ENCODE data around the gene FNDC5.

Gene FNDC5

DNA sequence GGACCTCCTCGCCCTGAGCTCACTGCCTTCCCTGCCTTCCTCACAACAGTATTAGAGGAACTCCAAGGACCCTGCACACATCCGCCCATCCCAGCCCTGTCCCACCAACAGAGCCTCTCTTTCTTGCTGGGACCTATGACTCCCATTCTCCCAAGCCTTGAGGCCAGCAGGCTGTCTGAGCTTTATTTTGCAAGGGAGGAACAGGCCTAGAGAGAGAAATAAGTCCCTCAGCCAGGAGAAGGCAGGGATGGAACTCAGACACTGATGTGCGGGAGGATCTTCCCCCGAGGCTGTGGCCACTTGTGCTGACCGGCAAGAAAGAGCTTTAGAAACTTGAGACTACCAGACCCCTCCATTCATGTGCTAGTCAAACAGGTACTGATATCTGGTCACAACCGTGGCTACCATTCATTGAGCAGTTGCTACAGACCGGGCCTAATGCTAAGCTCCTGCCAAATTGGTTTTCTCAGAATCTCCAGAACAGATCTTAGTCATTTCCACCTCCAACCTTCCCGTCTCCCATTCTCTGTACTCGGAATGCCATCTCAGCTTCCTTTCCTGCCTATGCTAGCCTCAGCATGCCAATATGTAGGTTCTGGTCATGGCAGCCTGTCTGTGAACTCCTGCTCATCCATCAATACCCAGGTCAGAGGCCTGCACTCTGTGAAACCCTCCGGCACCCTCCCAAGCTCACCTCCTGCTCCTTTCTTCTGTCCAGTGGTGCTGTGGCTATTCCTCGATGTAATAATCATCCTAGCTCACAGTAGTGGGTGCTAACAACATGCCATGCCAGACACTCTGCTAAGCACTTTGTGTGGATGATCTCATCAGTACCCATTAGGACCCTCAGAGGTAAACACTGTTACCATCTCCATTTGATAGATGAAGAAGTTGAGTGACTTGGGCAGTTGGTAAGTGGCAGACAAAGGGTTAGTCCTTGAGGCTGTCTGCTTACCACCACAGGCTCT lies 26.7 kb upstream of the FNDC5 start:
- DNase-seq: no peak

DNA sequence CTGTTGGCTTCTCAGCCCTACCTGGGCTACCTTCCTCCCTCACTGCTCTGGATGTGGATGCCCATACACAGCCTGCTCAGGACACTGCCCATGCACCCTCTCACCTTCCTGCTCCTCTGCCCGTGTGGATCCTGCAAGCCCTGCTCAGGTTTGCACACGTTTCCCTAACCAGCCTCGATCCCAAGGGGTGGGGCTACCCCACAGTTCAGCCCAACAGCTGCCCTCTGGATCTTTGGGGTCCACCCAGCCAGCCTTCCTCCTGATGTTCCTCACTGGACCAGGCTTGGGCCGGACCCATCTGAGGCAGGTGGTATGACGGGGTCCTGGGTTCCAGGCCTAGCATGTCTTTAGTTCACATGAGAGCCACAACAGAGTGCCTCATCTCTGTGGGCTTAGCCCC lies 25.7 kb upstream of the FNDC5 start:
- no peak for DNase-seq

DNA sequence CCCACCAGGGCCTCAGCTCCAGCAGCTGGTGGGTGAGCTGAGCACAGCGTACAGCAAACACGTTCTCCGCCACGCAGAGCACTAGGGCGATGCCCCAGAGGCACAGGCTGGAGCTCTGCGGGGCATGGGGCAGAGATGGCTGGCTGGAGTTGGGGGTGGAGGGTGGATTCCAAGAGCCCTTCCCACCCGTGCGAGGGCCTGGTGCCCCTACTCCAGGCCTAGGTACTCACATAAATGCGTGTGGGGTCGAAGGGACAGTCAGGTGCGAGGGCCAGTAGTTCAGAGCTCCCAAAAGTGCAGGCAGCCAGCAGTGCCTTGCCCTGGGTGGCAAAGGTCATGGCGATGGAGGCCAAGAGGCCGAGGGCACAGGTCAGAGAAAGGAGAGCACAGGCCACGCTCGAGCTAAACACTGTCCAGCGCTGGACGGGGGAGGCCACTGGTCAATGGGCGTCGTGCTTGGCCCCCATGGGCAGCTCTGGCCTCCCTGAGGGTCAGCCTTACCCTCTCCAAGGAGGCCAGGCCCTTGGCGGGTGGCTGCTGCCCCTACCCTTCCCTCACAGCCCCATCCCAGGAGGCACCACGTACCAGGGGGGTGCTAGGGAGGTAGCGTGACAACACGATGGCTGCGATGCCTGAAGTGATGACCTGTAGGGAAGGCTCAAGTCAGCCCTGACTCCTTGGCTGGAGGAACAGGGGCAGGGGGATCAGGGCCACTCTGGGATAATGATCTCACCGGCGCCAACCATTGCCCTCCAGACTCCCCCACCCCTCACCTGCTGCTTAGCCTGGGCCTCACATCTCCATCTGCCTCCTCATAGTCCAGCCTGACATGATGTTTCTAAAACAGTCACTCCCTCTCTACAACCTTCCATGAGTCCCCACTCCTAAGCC lies 24.9 kb upstream of the FNDC5 start:
- no peak for DNase-seq

DNA sequence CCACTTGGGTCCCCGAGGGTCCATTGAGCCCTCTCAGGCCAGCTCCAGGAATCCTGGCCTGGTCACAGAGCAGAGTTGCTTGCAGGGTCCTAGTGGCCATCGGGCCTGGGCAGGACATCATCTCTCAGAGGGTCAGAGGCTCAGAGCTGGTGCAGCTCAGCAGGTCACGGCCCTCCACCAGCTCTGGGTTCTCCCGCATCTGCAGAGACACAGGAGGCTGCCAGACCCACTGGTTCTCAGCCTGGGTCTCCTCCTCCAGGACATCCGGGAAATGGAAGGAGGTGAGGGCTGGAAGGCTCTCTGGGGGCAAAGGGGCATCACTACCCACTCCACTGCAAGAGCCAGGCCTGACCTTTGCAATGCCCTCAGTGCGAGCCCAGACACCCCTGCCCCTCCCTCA lies 24.0 kb upstream of the FNDC5 start:
- no peak for DNase-seq

DNA sequence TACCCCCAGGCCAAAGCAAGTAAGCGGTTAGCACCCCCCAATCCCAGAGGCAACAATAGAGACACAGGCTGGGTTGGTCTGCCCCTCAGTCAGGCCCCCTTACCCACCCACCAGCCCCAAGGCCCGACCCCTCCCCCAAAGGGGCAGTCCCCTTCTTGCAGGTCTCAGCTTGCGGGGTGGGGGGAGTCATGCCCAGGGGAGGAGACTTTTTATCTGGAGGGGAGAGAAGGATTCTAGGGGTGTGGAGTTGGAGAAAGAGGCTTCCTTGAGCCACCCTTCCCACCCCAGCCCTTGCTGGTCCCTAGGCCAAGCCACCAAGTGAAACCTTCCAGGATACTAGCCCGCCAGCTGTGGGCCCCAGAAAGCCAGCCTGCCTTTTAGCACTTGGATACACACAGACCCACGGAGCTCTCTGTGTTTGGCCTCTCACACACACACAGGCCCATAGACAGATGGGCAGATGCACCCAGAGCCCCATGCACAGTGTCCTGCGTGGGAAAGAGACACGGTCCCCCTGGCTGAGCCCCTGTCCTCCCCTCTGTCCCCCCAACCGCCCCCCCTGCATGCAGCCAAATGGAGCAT lies 23.4 kb upstream of the FNDC5 start:
- DNase-seq: no peak

DNA sequence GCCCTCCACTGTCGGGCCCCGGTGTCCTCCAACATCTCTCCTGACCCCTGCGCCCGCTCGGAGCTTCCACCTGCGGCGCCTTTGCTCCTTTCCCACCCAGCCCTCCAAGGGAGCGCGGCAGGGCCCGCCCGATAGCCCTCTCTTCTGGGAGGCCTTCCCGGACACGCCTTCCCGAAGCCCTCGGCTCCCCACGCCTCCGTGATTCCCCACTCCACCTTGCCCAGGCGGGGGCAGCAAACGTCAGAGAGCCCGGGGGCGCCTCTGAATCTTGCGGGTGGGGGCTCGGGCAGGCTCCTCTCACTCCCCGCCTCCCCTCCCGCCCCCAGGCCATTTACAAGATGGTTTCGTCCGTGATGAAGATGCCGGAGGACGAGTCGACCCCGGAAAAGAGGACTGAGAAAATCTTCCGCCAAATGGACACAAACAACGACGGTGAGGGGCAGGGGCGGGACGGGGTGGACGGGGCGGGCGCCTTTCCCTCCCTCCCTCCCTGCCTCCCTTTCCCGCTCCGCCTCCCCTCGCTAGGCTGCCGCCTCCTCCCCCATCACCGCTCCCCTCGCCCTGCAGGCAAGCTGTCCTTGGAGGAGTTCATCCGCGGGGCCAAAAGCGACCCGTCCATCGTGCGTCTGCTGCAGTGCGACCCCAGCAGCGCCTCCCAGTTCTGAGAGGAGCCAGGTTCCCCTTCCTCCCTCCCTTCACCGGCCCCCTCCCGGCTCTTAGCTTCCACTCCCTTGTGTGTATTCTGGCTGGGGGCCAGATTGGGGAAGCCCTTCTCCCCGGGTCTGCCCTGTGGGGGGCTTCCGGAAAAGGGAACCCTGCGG lies 22.7 kb upstream of the FNDC5 start:
- DNase-seq: no peak

GRCh38 chr1:32892368-32893197 lies 21.9 kb upstream of the FNDC5 start:
- DNase-seq: no peak

DNA sequence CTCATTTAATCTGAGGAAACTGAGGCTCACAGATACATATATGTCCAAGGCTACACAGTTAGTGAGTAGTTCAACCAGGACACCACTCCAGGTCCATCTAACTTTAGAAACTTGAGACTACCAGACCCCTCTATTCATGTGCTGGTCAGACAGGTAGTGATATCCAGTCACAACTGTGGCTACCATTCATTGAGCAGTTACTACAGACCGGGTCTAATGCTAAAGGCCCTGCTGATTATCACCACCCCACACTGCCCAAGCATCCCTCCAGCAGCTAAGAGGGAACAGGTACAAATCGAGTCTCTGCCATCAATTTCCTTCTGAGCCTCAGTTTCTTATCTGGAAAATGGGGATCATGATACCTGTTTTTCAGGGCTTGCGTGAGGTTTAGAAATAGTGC lies 20.9 kb upstream of the FNDC5 start:
- DNase-seq: no peak

DNA sequence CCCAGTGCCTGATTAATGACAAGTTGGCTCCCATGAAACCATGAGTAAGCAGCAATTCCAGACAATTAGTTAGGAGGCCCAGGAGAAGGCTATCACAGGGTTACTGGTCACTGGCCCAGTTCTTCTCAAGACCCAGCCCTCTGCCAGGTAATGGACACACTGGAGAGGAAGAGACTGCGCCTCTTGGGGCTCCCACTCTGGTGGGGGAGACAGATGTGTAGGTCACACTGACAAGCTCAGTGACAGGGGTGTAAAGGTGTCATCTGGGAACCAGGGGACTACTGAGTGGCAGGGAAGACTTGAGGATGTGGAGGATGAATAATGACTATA lies 20.5 kb upstream of the FNDC5 start:
- DNase-seq: no peak

DNA sequence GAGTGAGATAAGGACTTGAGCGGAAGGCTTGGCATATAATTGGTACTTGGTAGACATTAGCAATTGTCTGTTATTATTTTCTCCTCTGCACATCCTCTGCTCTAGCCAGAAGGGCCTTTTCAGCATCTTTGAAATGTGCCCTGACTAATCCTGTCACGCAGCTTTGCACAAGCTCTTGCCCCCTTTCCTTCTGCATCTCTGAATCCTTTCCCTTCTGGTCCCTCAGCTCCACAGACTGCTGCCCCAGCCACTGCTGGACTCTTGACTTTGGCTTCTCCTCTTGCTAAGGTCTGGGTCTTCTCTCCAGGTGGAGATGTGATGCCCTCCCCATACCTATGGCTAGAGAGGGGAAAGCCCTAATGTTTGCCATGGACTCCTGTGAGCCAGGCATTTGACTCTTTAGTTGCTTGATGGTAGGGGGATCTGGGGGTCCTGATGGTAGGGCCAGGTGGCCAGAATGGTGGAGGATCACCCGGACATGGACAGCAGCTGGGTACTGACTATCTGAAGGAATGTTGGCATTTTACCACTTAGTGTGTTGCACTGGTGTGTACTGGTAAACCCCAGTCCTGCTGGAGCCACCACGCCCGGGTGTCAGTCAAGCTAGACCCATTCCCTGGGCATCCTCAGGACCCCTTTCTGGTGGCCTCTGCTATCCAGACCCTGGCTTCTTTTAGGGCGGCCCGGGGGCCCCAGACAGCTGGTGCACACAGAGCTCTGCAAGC lies 20.0 kb upstream of the FNDC5 start:
- no peak for DNase-seq

DNA sequence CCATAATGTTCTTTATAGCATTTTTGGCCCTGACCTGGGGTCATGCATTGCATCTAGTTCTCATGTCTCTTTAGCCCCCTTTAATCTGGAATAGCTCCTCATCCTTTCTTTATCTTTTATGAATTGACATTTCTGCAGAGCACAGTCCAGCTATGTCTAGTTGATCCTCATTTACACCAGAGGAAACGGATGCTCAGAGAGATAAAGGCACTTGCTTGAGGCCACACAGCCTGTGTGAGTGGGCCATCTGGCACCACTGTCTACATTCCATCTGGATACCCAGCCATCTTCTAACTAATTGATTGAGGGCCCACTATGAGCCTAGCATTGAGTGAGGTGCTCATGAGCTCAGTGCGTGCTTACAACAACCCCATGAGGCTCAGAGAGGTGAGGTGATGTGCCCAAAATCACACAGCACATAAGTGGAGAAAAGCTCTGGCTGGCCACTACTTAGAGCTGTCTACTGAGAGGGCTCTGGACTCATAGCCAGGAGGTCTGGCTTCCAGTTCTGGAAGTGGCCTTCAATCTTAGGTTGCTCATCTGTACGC lies 19.1 kb upstream of the FNDC5 start:
- DNase-seq: no peak

DNA sequence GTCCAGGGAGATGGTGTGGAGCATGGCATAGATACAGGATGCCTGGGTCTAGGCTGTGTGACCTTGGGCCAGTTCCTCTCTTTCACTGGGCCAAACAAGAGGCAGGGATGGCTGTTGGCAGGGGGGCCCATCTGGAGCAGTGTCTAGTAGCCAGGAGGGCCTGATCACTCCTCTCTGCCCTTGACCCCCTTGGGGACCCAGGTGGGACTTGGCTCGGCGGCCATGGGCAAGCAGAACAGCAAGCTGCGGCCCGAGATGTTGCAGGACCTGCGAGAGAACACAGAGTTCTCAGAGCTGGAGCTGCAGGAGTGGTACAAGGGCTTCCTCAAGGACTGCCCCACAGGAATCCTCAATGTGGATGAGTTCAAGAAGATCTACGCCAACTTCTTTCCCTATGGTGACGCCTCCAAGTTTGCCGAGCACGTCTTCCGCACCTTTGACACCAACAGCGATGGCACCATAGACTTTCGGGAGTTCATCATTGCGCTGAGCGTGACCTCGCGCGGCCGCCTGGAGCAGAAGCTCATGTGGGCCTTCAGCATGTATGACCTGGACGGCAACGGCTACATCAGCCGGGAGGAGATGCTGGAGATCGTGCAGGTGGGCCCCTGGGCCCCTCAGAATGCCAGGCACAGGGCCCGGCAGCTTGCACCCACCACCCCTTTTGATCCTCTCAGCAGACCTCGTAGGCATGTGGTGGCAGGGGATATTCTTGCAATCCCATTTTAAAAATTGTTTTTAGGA lies 18.1 kb upstream of the FNDC5 start:
- DNase-seq: no peak

- no peak for DNase-seq
Measured at GRCh38 chr1:32888134-32888533, 17.4 kb upstream of the FNDC5 start.

- DNase-seq: no peak
Measured at GRCh38 chr1:32887623-32888022, 16.9 kb upstream of the FNDC5 start.

DNA sequence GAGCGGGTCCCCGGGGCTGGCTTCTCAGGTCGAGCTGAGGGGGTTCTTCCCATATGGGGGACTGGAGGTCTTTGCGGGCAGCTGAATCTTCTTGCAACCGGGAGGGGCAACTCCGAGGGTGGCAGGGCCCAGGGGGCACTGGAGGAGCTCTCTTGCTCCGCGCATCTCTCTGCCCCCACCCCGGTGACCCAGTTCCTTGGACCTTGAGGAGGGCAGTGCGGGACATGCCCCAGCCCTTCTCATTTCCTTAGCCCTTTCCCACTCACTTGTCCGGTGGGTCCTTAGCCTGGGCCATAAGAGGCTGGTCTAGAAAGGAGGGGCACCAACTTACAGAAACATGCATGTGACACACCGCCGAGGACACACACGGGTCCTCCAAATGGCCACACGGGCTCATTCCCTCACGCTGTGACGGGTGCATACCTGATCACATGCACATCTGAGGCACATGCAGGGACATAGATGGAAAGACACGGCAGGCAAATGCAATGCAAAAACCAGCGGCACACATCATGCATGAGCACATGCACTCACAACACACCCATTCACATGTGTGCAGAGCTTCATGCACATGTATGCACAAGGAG lies 16.2 kb upstream of the FNDC5 start:
- DNase-seq: no peak

DNA sequence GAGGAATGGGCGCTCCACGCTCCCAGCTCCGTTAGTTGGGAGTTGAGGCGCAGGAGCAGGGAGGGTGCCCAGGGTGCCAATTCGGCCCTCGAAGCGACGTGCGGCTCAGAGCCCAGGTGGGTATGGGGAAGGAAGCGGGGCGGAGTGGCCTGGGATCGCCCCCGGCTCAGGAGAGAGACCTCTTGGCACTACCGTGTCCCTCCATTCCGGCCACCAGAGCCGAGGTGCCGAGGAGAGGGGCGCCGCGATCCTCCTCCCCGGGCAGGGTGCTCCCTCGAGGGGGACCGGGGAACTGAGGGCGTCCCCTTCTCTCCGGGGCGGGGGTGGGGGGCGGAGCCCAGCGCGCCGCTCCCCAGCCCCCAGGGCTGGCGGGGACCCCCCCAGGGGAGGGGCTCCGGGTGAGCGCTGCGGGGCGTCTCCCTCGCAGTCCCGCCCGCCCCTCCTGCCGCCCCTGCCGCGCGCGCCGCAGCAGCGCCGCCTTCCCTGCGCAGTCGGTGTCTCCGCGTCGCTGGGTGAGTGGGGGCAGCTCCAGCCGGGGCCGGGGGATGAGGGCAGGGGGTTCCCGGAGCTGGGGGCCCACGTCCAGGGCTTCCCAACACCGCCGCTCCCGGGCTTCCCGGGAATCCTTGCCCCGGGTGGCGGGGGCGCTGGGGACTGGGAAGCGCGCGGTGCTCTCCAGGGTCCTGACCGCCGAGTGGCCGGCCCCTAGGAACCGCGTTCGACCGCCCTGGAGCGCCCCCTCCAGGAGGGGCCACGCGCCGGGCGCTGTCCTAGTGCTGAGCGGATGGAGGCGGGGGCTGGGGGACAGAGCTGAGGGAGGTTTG lies 15.5 kb upstream of the FNDC5 start, which contains the start of gene HPCA:
Gene HPCA, plus strand, starts transcription at position 488 of the 824 bp plus-strand sequence. CDS start 2,408 bp downstream, outside the sequence.
- DNase-seq: no peak

DNA sequence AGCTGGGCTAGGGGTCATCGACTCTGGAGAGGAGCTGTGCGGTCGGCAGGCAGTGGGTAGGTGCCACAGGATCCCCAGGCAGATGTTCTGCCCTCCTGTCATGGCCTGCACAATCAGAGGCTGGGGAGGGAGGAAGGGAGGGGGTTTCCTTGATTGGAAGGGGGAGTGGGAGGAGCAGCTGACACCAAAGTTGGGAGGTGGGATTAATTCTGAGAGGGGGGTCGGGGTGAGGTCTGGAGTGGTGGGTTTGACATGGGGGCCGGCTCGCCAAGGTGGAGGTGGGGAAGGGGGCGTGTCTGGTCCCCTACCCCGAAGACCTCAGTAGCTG lies 14.9 kb upstream of the FNDC5 start:
- DNase-seq: no peak

DNA sequence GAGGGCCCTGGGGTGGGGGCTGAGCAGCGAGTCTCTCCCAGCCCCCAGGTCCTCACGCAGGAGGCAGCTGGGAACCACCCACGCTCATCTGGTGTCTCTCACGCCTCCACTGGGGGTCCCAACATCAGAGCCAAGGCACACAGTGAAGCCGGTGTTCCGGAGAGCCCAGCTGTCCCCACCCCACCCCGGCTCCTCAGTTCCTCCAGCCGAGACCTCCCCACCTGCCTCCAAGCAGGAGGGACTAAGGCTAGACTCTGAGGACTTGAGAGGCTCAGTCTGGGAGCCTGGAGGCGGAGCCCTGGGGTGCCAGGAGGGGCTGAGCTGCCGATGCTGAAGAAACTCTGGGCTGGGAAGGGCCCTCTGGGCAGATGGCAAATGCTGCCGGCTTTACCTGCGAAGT lies 14.0 kb upstream of the FNDC5 start:
- DNase-seq: peak in 1 of 2 experiments; percentile 33

GRCh38 chr1:32884032-32884372 lies 13.3 kb upstream of the FNDC5 start:
- no peak for DNase-seq

Measured in NCI-H446 (cell line).